Natural killer cell (primary cell): ENCODE measurements around the gene C6orf132. TPM values are rescaled to one million over a fixed set of nuclear protein-coding genes. Genes with fewer than 3 reads are reported as not detected.

Experiments used
- ATAC-seq, 3 donors: fragments of 150-1000 bp in 2 of 3; fragments of 200-7000 bp in 1 of 3; cut with Tn5 transposase; 1 replicate in 1 of 3; 2 replicates in 2 of 3; pipeline ENCODE4 v1.10.0; 2021; ENCODE audit warnings: mild to moderate bottlenecking in 2 of 3, moderate library complexity in 2 of 3
- DNase-seq, 2 donors: peaks; one replicate each; pipeline versions ENCODE4 v3.0.0 to v3.0.0-alpha.2; 2013 to 2021; ENCODE audit warnings: mixed read lengths in 1 of 2
- H3K27ac ChIP-seq: one replicate; pipeline ENCODE4 v1.5.1; 2013; ENCODE audit warnings: mild to moderate bottlenecking, low read length
- H3K27me3 ChIP-seq: one replicate; pipeline ENCODE4 v1.6.1; 2013; ENCODE audit warnings: low read length; ENCODE audit not compliant: control insufficient read depth, insufficient read depth
- H3K36me3 ChIP-seq: one replicate; pipeline ENCODE4 v1.6.1; 2013; ENCODE audit warnings: low read length; ENCODE audit not compliant: control insufficient read depth, insufficient read depth
- H3K4me1 ChIP-seq: one replicate; pipeline ENCODE4 v1.6.1; 2013; ENCODE audit warnings: low read length; ENCODE audit not compliant: control insufficient read depth, insufficient read depth
- H3K4me3 ChIP-seq: one replicate; pipeline ENCODE4 v1.5.1; 2013; ENCODE audit warnings: low read length
- H3K9me3 ChIP-seq: one replicate; pipeline ENCODE4 v1.6.1; 2013; ENCODE audit warnings: low read length; ENCODE audit not compliant: control insufficient read depth, insufficient read depth
- H3K27ac Mint-ChIP-seq, 2 donors: one replicate each; pipeline ENCODE4 v1.8.0; 2022; ENCODE audit warnings: mild to moderate bottlenecking in 2 of 2, mixed read lengths in 2 of 2, moderate library complexity in 1 of 2
- H3K27me3 Mint-ChIP-seq, 2 donors: one replicate each; pipeline ENCODE4 v1.8.0; 2022; ENCODE audit warnings: low read depth in 2 of 2, mixed read lengths in 2 of 2
- H3K36me3 Mint-ChIP-seq: one replicate; pipeline ENCODE4 v1.8.0; 2022; ENCODE audit warnings: mixed read lengths
- H3K4me1 Mint-ChIP-seq, 2 donors: one replicate each; pipeline ENCODE4 v1.8.0; 2022; ENCODE audit warnings: mixed read lengths in 2 of 2
- H3K4me3 Mint-ChIP-seq: one replicate; pipeline ENCODE4 v1.8.0; 2022; ENCODE audit warnings: mild to moderate bottlenecking, moderate library complexity, mixed read lengths
- H3K9me3 Mint-ChIP-seq, 2 donors: one replicate each; pipeline ENCODE4 v1.8.0; 2022; ENCODE audit warnings: mixed read lengths in 2 of 2
- CTCF ChIP-seq: fragments of 200-600 bp; IDR thresholded peaks from one replicate; pipeline ENCODE4 v1.8.0; 2022; ENCODE audit warnings: antibody characterized with exemption
- WGBS: methylation state at CpG from one replicate; pipeline ENCODE4 v1.1.7; 2013; ENCODE audit warnings: missing lambda C conversion rate; ENCODE audit not compliant: insufficient coverage; 5-methylcytosine and 5-hydroxymethylcytosine counted together
- intact Hi-C: fragments of 100-400 bp; cut with micrococcal nuclease; formaldehyde crosslinking; loops from one replicate; pipeline ENCODE4 v1.14.2; 2022
- total RNA-seq, 4 donors: library from RNA; stranded (reverse); fragments of 120-200 nt in 1 of 4; gene quantifications; one replicate each; pipeline versions ENCODE4 v1.2.3 to v1.2.4, GENCODE V29; 2013 to 2022

Gene C6orf132
- total RNA-seq, 3 donors from 2014 or later (not counting 1 experiment from before 2014, with no cell fraction given): 0.05 to 0.15 (median 0.14) TPM

- peaks cover 18% of the 10 kb centered on the region for H3K4me1 ChIP-seq
- WGBS: 88% methylated on average over 19 of the region's 19 CpGs
- DNase-seq (no peak), ATAC-seq (no peak)
- H3K27ac ChIP-seq: no peak overlapping the region
- no peaks in the 10 kb centered on the region for H3K27me3 ChIP-seq
- Mint-ChIP-seq H3K9me3 (no peaks in the 10 kb centered on the region), H3K27ac (no peak overlapping the region), H3K4me1 (peaks cover 8 to 10% of the 10 kb centered on the region in 2 donors), H3K4me3 (no peak overlapping the region), H3K27me3 (peaks cover 0 to 3% of the 10 kb centered on the region in 2 donors), H3K36me3 (no peaks in the 10 kb centered on the region)
- H3K9me3 ChIP-seq: no peaks in the 10 kb centered on the region
- H3K4me3 ChIP-seq: no peak overlapping the region
- intact Hi-C loops: no loop called here
- H3K36me3 ChIP-seq: no peaks in the 10 kb centered on the region
- TF ChIP-seq CTCF: no peak
These were observed 36.1 kb downstream of the C6orf132 start for GRCh38 chr6:42106112-42107023.

GRCh38 chr6:42105709-42106108 lies 36.7 kb downstream of the C6orf132 start:
- peak overlapping the region; percentile 40 for H3K4me3 Mint-ChIP-seq
- Histone ChIP-seq H3K36me3 (no peaks in the 10 kb centered on the region), H3K4me1 (peaks cover 18% of the 10 kb centered on the region), H3K9me3 (no peaks in the 10 kb centered on the region), H3K4me3 (no peak overlapping the region), H3K27me3 (no peaks in the 10 kb centered on the region), H3K27ac (no peak overlapping the region)
- DNase-seq (no peak), ATAC-seq (no peak)
- no peak overlapping the region for H3K27ac Mint-ChIP-seq
- peaks cover 0 to 3% of the 10 kb centered on the region in 2 donors for H3K27me3 Mint-ChIP-seq
- no peak for TF ChIP-seq CTCF
- WGBS: 56% methylated on average over 1 of the region's 1 CpG
- H3K36me3 Mint-ChIP-seq: no peaks in the 10 kb centered on the region
- H3K4me1 Mint-ChIP-seq: peaks cover 8 to 10% of the 10 kb centered on the region in 2 donors
- intact Hi-C loops: no loop called here
- H3K9me3 Mint-ChIP-seq: no peaks in the 10 kb centered on the region

GRCh38 chr6:42105156-42105648 lies 37.2 kb downstream of the C6orf132 start:
- Histone ChIP-seq H3K4me3 (no peak overlapping the region), H3K4me1 (peaks cover 18% of the 10 kb centered on the region), H3K27me3 (no peaks in the 10 kb centered on the region), H3K9me3 (no peaks in the 10 kb centered on the region), H3K27ac (no peak overlapping the region), H3K36me3 (no peaks in the 10 kb centered on the region)
- intact Hi-C loops: no loop called here
- ATAC-seq (peak in 2 of 3 donors; percentile 22 to 37), DNase-seq (peak; percentile 12 to 17)
- no peak for TF ChIP-seq CTCF
- Mint-ChIP-seq H3K36me3 (no peaks in the 10 kb centered on the region), H3K4me3 (peak overlapping the region; percentile 61), H3K4me1 (peaks cover 8 to 10% of the 10 kb centered on the region in 2 donors), H3K9me3 (no peaks in the 10 kb centered on the region), H3K27ac (peak overlapping the region in 1 of 2 donors; percentile 49), H3K27me3 (peaks cover 0 to 3% of the 10 kb centered on the region in 2 donors)
- WGBS: 65% methylated on average over 17 of the region's 17 CpGs
